ENCODE data around the gene LRRC55. TPM values are rescaled to one million over a fixed set of nuclear protein-coding genes. Genes with fewer than 3 reads are reported as not detected.

LRRC55 gene
- total and polyA plus RNA-seq, 2 experiments from 2014 or later = 0.15 to 1.5 TPM

GRCh38 chr11:57156928-57157327, 24.8 kb upstream of the LRRC55 start (continued):
- TF ChIP-seq ZNF462 (CRISPR knock-in tag; IDR thresholded peaks at IDR 0.05) (no peak), EZH2 (IDR thresholded peaks at IDR 0.05; ENCODE audit: low read depth, unreplicated experiment) (no peak), EZH2phosphoT487 (IDR thresholded peaks at IDR 0.05; ENCODE audit: unreplicated experiment) (no peak), POLR2AphosphoS5 (IDR thresholded peaks at IDR 0.05; ENCODE audit: low read depth) (no peak), ZNF331 (CRISPR knock-in tag; IDR thresholded peaks at IDR 0.05; ENCODE audit: low read depth) (no peak)

- no peak overlapping the region for H3K27ac Mint-ChIP-seq
- Histone ChIP-seq H3K36me3 (ENCODE audit: insufficient read depth) (no peaks in the 10 kb centered on the region), H3F3A (replicated peaks; ENCODE audit: low read depth) (no peaks in the 10 kb centered on the region), H3K27me3 (ENCODE audit: insufficient read depth) (no peaks in the 10 kb centered on the region), H3K4me2 (no peak overlapping the region), H3K4me3 (no peak overlapping the region), H3K4me1 (ENCODE audit: insufficient read depth) (peaks cover 12% of the 10 kb centered on the region), H3K27ac (ENCODE audit: low read depth) (no peak overlapping the region), H2AFZ (no peak overlapping the region), H3K79me2 (replicated peaks; ENCODE audit: insufficient read depth) (no peaks in the 10 kb centered on the region), H3K9me2 (ENCODE audit: insufficient read depth) (0 out of 2 replicates have a peak, but pooled peaks cover 3% of the 10 kb centered on the region), H4K20me1 (replicated peaks; ENCODE audit: insufficient read depth) (no peaks in the 10 kb centered on the region)
- no peaks in the 10 kb centered on the region for H3K36me3 Mint-ChIP-seq (ENCODE audit: low read depth)
- DNase-seq (ENCODE audit: low spot score) (no peak), ATAC-seq (no peak)
- no peak overlapping the region for H3K4me3 Mint-ChIP-seq
- no peaks in the 10 kb centered on the region for H3K9me3 Mint-ChIP-seq
- H3K4me1 Mint-ChIP-seq = peaks cover 17% of the 10 kb centered on the region
- peaks cover 4% of the 10 kb centered on the region for H3K27me3 Mint-ChIP-seq (ENCODE audit: insufficient read depth, low read depth, poor library complexity)
- TF ChIP-seq REST (IDR thresholded peaks at IDR 0.05; ENCODE audit: unreplicated experiment) (no peak), POLR2AphosphoS5 (IDR thresholded peaks at IDR 0.05; ENCODE audit: low read depth) (no peak), EZH2phosphoT487 (IDR thresholded peaks at IDR 0.05; ENCODE audit: unreplicated experiment) (no peak)
Measured at GRCh38 chr11:57157624-57158023, 24.1 kb upstream of the LRRC55 start.
